Effector memory CD4-positive, alpha-beta T cell (primary cell): ENCODE data around the gene ENPP6.

Experiments
- DNase-seq, 3 donors: peaks; one replicate each; pipeline ENCODE4 v3.0.0-alpha.2; 2020
- H3K27ac ChIP-seq: 2 replicates; pipeline ENCODE4 v1.7.0; 2013; ENCODE audit warnings: mild to moderate bottlenecking, low read length, moderate library complexity; ENCODE audit not compliant: insufficient read depth, poor library complexity, severe bottlenecking
- H3K27me3 ChIP-seq: replicated peaks from 2 replicates; pipeline ENCODE4 v1.7.0; 2013; ENCODE audit warnings: mild to moderate bottlenecking, low read length; ENCODE audit not compliant: insufficient read depth, control insufficient read depth, poor library complexity, severe bottlenecking
- H3K36me3 ChIP-seq: 2 replicates; pipeline ENCODE4 v1.7.0; 2013; ENCODE audit warnings: mild to moderate bottlenecking, low read length, moderate library complexity; ENCODE audit not compliant: control insufficient read depth, insufficient read depth
- H3K4me1 ChIP-seq: 2 replicates; pipeline ENCODE4 v1.7.0; 2013; ENCODE audit warnings: low read length, mild to moderate bottlenecking; ENCODE audit not compliant: control insufficient read depth, insufficient read depth, poor library complexity, severe bottlenecking
- H3K4me3 ChIP-seq: 2 replicates; pipeline ENCODE4 v1.7.0; 2013; ENCODE audit warnings: low read length, low read depth, mild to moderate bottlenecking; ENCODE audit not compliant: insufficient read depth, poor library complexity, severe bottlenecking
- H3K9me3 ChIP-seq: 2 replicates; pipeline ENCODE4 v1.7.0; 2013; ENCODE audit warnings: mild to moderate bottlenecking, low read length, moderate library complexity; ENCODE audit not compliant: control insufficient read depth

Gene ENPP6

GRCh38 chr4:184169225-184169867, 48.3 kb downstream of the ENPP6 start:
- H3K9me3 ChIP-seq = no peaks in the 10 kb centered on the region
- H3K27ac ChIP-seq = no peak overlapping the region
- peaks cover 4% of the 10 kb centered on the region for H3K4me1 ChIP-seq
- H3K4me3 ChIP-seq = no peak overlapping the region
- DNase-seq = no peak
- peaks cover 13% of the 10 kb centered on the region for H3K27me3 ChIP-seq
- H3K36me3 ChIP-seq = no peaks in the 10 kb centered on the region

DNA sequence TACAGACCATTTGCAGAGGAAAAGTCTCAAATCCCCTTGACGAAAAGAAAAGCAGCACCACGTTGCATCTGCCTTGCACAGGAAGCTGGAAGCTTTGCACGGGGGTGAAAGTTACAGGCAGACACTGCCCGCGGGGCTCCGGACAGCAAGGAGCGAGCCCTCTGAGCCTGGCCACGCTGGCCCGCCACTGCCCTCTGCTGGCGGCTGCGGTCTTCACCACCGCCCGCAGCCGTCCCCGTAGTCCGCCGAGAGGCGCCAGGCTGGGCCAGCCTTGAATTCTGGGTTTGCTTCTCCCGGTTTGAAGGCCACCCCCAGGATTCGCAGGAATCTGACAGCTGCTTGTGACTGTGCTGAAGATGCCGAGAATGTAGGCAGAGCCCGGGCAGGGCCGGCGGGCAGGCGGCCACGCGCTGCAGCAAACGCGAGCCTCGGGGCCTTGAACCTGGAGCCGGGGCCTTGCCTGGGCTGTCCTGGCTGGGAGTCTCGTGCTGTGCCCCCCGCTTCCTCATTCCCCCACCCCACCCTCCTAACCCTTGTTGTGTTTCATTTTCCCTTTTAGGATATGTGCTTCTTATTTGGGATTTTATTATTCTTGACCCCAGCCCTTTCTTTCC, 49.2 kb downstream of the ENPP6 start:
- Histone ChIP-seq H3K27ac (no peak overlapping the region), H3K9me3 (no peaks in the 10 kb centered on the region), H3K4me3 (no peak overlapping the region), H3K27me3 (peaks cover 13% of the 10 kb centered on the region), H3K4me1 (peaks cover 4% of the 10 kb centered on the region), H3K36me3 (no peaks in the 10 kb centered on the region)
- peak in 2 of 3 donors; percentile 3 to 12 for DNase-seq

- Histone ChIP-seq H3K9me3 (no peaks in the 10 kb centered on the region), H3K4me3 (no peak overlapping the region), H3K36me3 (no peaks in the 10 kb centered on the region), H3K4me1 (peaks cover 4% of the 10 kb centered on the region), H3K27ac (no peak overlapping the region), H3K27me3 (peaks cover 13% of the 10 kb centered on the region)
- no peak for DNase-seq
These were observed 50.1 kb downstream of the ENPP6 start for GRCh38 chr4:184167576-184167975.

DNA sequence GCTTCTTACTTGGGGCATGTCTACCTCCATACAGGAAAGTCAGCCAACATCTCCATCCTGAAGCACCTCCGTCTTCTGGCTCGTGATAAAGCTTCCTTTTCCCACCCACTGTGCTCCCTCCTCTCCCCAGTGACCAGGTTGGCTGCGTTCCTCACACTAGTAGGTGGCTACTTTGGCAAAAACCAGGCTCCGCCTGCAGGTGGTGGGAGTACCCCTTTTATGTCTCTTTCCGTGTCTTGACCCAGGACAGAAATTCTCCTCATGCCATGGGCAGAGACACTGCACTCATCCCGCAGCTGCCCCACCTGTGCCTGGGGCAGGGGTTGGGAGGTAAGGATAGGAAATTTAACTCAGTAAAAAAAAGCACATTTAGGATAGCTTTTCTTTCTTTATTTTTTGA, 50.9 kb downstream of the ENPP6 start:
- no peaks in the 10 kb centered on the region for H3K36me3 ChIP-seq

DNA sequence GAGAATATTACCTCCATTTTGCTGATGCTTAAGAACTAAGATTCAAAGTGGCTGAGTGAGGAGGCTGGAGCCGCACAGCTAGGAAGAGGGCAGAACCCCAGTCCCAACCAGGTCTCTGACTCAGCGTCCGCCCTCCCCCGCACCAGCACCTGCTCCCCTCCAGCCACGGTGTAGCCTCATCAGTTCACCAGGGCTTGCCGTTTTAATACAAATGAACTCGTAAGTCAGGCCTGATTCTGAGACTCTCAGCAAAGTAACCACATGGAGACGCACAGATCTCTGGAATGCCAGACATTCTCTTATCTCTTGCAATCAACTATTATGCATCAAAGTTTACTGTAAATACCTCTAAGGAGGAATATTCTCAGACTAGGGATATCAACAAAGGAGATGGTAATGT, 52.4 kb downstream of the ENPP6 start:
- no peaks in the 10 kb centered on the region for H3K9me3 ChIP-seq
- no peak overlapping the region for H3K4me3 ChIP-seq
- peaks cover 18% of the 10 kb centered on the region for H3K27me3 ChIP-seq
- H3K36me3 ChIP-seq = no peaks in the 10 kb centered on the region
- H3K4me1 ChIP-seq = peaks cover 4% of the 10 kb centered on the region
- DNase-seq = no peak
- H3K27ac ChIP-seq = no peak overlapping the region

More for the DNA sequence above, 50.9 kb downstream of the ENPP6 start:
- Histone ChIP-seq H3K4me1 (peaks cover 4% of the 10 kb centered on the region), H3K27ac (no peak overlapping the region), H3K4me3 (no peak overlapping the region), H3K27me3 (peaks cover 13% of the 10 kb centered on the region), H3K9me3 (no peaks in the 10 kb centered on the region)
- no peak for DNase-seq

- Histone ChIP-seq H3K9me3 (no peaks in the 10 kb centered on the region), H3K4me3 (no peak overlapping the region), H3K36me3 (no peaks in the 10 kb centered on the region), H3K4me1 (peaks cover 4% of the 10 kb centered on the region), H3K27ac (no peak overlapping the region), H3K27me3 (peaks cover 15% of the 10 kb centered on the region)
- DNase-seq = no peak
These were observed 53.9 kb downstream of the ENPP6 start for GRCh38 chr4:184163813-184164212.

GRCh38 chr4:184162596-184162995, 55.1 kb downstream of the ENPP6 start:
- no peak overlapping the region for H3K27ac ChIP-seq

DNA sequence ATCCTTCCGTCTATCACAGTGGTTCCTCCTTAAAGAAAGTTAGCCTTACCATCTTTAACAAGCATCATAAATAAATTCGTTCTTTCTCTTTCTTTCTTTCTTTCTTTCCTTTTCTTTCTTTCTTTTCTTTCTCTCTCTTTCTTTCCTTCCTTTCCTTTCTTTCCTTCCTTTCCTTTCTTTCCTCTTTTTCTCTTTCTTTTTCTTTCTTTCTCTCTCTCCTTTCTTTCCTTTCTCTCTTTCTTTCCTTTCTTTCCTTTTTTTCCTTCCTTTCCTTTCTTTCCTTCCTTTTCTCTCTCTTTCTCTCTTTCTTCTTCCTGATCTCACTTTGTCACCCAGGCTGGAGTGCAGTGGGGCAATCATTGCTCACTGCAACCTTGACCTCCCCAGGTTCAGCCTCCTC, 60.4 kb downstream of the ENPP6 start:
- Histone ChIP-seq H3K27me3 (peaks cover 5% of the 10 kb centered on the region), H3K27ac (no peak overlapping the region), H3K4me3 (no peak overlapping the region), H3K36me3 (no peaks in the 10 kb centered on the region), H3K4me1 (no peaks in the 10 kb centered on the region), H3K9me3 (no peaks in the 10 kb centered on the region)
- no peak for DNase-seq

More at GRCh38 chr4:184162596-184162995, 55.1 kb downstream of the ENPP6 start:
- Histone ChIP-seq H3K9me3 (no peaks in the 10 kb centered on the region), H3K4me1 (no peaks in the 10 kb centered on the region), H3K36me3 (no peaks in the 10 kb centered on the region), H3K4me3 (no peak overlapping the region), H3K27me3 (peaks cover 5% of the 10 kb centered on the region)
- no peak for DNase-seq

- H3K27ac ChIP-seq = no peak overlapping the region
- no peaks in the 10 kb centered on the region for H3K4me1 ChIP-seq
- peaks cover 5% of the 10 kb centered on the region for H3K27me3 ChIP-seq
- no peak for DNase-seq
- no peak overlapping the region for H3K4me3 ChIP-seq
- no peaks in the 10 kb centered on the region for H3K9me3 ChIP-seq
- H3K36me3 ChIP-seq = no peaks in the 10 kb centered on the region
These were observed 61.3 kb downstream of the ENPP6 start for GRCh38 chr4:184156163-184156920.

- H3K27me3 ChIP-seq = no peaks in the 10 kb centered on the region
- no peaks in the 10 kb centered on the region for H3K36me3 ChIP-seq
- DNase-seq = no peak
- no peaks in the 10 kb centered on the region for H3K4me1 ChIP-seq
- no peaks in the 10 kb centered on the region for H3K9me3 ChIP-seq
- H3K4me3 ChIP-seq = no peak overlapping the region
- no peak overlapping the region for H3K27ac ChIP-seq
These were observed 63.5 kb downstream of the ENPP6 start for GRCh38 chr4:184154199-184154598.
